Measurements from ENCODE around the gene PLCB3.
"Not testable (repeated sequence)": the region's sequence is repeated elsewhere in the genome, so short reads cannot be mapped to it uniquely, and the experiment has no call there.

The PLCB3 gene

GRCh38 chr11:64304316-64305072 is 53.2 kb downstream of the PLCB3 start:
- in situ Hi-C loops (cut with MboI; ENCODE audit: low pct_unique_long_range_greater_than_20kb, low sequenced_read_pairs, unreplicated experiment), result no loop called here

DNA sequence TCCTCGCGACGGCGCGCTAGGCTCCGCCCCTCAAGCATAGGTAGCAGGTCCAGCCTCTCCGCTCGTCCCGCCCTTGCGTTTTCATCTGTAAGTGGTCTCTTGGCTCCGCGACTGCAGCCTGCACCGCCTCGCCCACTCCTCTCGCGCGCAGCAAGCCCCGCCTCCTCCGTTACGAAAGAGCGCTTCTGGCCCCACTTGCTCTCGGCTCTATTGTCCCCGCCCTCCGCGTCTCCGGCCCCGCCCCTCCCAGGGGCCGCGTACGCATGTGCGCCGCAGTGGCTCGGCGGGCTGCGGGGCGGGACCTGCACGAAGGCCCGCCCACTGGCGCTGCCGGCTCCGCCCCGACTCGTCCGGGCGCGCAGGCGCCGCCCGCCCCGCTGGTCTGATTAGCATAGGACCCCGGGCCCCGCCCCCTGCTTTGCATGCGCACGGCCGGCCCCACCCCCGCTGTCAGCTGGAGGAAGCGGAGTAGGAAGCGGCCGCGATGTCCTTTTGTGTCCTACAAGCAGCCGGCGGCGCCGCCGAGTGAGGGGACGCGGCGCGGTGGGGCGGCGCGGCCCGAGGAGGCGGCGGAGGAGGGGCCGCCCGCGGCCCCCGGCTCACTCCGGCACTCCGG is 53.9 kb downstream of the PLCB3 start, which contains the start of gene ESRRA:
TSS of gene ESRRA (plus strand) at position 450 of the 616 bp plus-strand sequence. CDS start 1,656 bp downstream, outside the sequence.
- in situ Hi-C loops (cut with MboI; ENCODE audit: low pct_unique_long_range_greater_than_20kb, low sequenced_read_pairs, unreplicated experiment), result no loop called here
- peak; percentile 100 for DNase-seq (ENCODE audit: low spot score)
- no peak for TF ChIP-seq CTCF (IDR thresholded peaks at IDR 0.05; ENCODE audit: extremely low read depth, insufficient read depth, missing control alignments)

More at GRCh38 chr11:64304316-64305072, 53.2 kb downstream of the PLCB3 start:
- peak; percentile 93 for TF ChIP-seq CTCF (IDR thresholded peaks at IDR 0.05; ENCODE audit: extremely low read depth, insufficient read depth, missing control alignments)
- peak; percentile 88 for DNase-seq (ENCODE audit: low spot score)

GRCh38 chr11:64305691-64306562 is 54.6 kb downstream of the PLCB3 start:
- peak; percentile 60 for TF ChIP-seq CTCF (IDR thresholded peaks at IDR 0.05; ENCODE audit: extremely low read depth, insufficient read depth, missing control alignments)
- in situ Hi-C loops (cut with MboI; ENCODE audit: low pct_unique_long_range_greater_than_20kb, low sequenced_read_pairs, unreplicated experiment), result no loop called here
- DNase-seq (ENCODE audit: low spot score), result peak; percentile 57

DNA sequence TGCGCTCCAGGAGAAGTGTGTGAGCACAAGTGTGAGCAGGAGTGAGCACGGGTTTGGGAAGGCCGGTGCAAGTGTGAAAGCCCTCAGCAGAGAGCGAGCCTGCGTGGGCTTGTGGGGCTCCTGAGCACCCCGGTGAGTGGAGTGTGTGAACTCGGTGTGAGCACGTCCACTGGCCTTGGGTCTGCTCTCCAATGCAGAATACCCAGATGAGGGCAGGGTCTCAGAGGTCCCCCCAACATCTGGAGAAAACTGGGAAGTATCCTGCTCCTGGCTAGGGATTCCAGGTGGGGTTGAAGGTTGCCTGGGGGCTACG is 55.2 kb downstream of the PLCB3 start:
- no peak for TF ChIP-seq CTCF (IDR thresholded peaks at IDR 0.05; ENCODE audit: extremely low read depth, insufficient read depth, missing control alignments)
- in situ Hi-C loops (cut with MboI; ENCODE audit: low pct_unique_long_range_greater_than_20kb, low sequenced_read_pairs, unreplicated experiment), result no loop called here
- DNase-seq (ENCODE audit: low spot score), result no peak

DNA sequence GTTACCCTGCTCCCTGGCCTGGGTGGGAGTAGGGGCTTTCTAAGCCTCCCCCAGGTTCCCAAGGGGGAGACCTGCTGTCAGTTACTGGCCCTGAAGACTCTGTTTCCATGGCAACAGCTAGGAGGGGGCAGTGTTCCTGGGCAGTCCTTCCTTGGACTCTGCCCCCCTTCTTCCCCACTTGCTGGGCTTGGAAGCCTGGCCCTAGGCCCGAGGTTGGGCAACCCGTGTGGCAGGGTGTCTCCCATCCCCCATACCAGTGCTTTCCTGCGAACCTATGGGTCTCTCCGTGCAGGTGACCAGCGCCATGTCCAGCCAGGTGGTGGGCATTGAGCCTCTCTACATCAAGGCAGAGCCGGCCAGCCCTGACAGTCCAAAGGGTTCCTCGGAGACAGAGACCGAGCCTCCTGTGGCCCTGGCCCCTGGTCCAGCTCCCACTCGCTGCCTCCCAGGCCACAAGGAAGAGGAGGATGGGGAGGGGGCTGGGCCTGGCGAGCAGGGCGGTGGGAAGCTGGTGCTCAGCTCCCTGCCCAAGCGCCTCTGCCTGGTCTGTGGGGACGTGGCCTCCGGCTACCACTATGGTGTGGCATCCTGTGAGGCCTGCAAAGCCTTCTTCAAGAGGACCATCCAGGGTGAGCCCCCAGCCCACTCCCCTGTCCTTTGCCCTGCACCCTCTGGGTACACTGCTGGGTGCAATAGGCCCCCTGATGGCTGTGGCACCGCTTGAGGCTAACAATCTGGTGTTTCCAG is 55.7 kb downstream of the PLCB3 start:
- TF ChIP-seq CTCF (IDR thresholded peaks at IDR 0.05; ENCODE audit: extremely low read depth, insufficient read depth, missing control alignments), result no peak
- in situ Hi-C loops (cut with MboI; ENCODE audit: low pct_unique_long_range_greater_than_20kb, low sequenced_read_pairs, unreplicated experiment), result no loop called here
- DNase-seq (ENCODE audit: low spot score), result no peak

- in situ Hi-C loops (cut with MboI; ENCODE audit: low pct_unique_long_range_greater_than_20kb, low sequenced_read_pairs, unreplicated experiment), result not testable (repeated sequence)
These were observed 56.5 kb downstream of the PLCB3 start for GRCh38 chr11:64307795-64308194.

More at GRCh38 chr11:64307795-64308194, 56.5 kb downstream of the PLCB3 start:
- DNase-seq (ENCODE audit: low spot score), result not testable (repeated sequence)
